HG03378 (cell line): ENCODE results near the gene MKX.

Experiments
- ATAC-seq: cut with Tn5 transposase; IDR thresholded peaks from one replicate; pipeline ENCODE4 v1.9.1; 2021; ENCODE audit warnings: mild to moderate bottlenecking, moderate library complexity; ENCODE audit not compliant: unreplicated experiment

MKX gene

DNA sequence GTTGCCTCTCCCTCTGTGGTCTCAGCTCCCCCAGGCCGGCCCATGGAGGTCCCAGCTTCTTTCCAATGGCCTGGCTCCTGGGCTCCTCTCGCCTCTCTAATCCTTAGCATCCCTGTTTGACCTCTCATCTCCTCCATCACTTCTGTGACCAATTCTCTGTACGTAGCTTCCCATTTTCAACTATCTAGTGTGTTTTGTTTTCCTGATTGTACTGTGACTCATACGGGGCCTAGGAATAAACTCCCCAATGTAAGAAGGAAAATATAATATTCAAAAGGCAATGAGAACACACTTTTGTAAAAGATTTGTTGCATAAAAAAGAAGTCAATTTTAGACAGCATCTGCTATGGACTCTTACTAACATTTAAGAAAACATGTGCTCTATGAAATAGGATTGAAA, 90.3 kb downstream of the MKX start:
- no peak for ATAC-seq

DNA sequence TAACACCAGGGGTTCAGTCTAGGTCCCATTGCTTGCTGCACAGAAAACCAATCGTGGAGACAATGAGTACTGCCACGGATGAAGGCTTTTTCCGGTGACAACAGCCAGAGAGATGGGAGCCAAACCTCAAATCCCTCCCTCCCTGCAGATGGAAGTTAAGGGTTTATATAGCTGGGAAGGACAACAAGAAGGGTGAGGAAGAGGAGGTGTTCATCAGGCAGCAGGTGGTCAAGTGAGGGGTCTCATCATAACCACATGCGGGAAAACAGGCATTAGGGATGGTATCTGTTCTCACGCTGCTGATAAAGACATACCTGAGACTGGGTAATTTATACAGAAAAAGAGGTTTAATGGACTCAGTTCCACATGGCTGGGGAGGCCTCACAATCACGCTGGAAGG, 91.3 kb downstream of the MKX start:
- ATAC-seq, result no peak

GRCh38 chr10:27646604-27647175, 98.9 kb downstream of the MKX start:
- no peak for ATAC-seq

DNA sequence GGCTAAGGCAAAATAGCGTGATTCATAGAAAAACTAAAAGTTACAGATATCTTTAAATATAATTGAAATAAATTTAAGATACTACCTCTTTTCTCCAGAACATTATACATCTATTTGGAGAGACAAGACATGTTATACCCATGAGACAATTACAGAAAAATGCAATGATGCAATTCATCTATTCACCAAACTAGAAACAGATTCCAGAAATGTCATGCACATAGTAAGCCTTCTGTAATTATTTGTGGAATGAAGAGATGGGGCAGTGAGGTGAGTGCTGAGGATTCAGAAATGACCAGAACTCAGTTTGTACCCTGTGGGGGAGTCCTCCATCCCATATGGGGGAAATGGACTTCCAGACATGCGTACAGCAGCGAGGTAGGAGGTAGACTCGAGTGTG, 99.4 kb downstream of the MKX start:
- no peak for ATAC-seq

GRCh38 chr10:27644307-27644939, 101.2 kb downstream of the MKX start:
- ATAC-seq, result no peak

GRCh38 chr10:27643301-27643700, 102.3 kb downstream of the MKX start:
- ATAC-seq, result no peak

GRCh38 chr10:27642023-27642589, 103.5 kb downstream of the MKX start:
- no peak for ATAC-seq

DNA sequence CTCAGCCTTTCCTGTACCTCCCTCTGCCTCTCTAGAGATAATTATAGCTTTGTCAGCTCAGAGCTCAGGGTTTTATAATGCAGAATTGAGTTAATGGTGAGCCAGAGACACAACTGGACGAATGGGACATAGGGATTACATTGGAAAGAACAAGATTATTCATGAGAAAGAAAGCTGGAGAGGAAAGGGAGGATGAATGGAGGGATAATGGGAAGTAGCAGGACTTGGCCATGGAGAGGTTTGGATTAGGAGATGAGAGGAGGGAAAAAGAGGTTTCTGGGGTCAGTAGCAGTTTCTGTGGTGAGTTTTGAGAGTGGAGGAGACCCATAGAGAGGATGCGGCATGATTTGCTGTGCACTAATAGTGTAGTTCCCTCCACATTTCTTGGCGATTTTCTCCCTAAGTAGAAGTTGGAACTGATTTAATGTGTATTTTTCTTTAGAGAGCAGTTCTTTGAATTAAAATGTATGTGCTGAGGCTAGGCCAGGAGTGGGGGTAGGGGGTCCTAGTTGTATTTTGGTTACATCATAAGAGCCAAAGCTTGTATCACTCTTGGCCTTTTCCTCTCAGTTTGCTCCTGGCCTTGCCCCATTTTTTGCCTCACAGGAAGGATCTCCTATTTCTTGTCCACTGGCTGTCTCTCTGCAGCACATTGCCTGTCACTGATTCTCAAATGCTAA, 107.4 kb downstream of the MKX start:
- no peak for ATAC-seq

- no peak for ATAC-seq
These were observed 108.0 kb downstream of the MKX start for GRCh38 chr10:27637601-27638000.

GRCh38 chr10:27636816-27637215, 108.8 kb downstream of the MKX start:
- ATAC-seq, result no peak

GRCh38 chr10:27635699-27636270, 109.8 kb downstream of the MKX start:
- no peak for ATAC-seq

GRCh38 chr10:27635290-27635689, 110.3 kb downstream of the MKX start:
- no peak for ATAC-seq

- no peak for ATAC-seq
These were observed 117.0 kb downstream of the MKX start for GRCh38 chr10:27628621-27629020.

DNA sequence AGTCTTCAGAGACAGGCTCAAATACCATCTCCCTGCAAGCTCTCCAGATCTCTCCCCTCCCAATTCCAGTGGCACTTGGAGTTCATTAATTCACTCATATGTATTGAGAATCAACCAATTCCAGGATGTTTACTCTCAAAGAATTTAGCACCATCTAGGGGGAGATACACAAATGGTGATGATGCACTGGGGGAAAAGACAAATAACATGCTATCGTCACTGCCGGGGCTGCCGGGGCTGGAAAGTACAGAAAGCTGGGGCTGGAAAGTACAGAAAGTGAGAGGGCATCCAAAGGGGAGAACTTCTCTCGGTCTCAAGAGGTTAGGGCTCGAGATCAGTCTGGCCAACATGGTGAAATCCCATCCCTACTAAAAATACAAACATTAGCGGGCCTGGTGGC, 118.7 kb downstream of the MKX start:
- no peak for ATAC-seq

- ATAC-seq, result no peak
These were observed 120.0 kb downstream of the MKX start for GRCh38 chr10:27625452-27626211.

DNA sequence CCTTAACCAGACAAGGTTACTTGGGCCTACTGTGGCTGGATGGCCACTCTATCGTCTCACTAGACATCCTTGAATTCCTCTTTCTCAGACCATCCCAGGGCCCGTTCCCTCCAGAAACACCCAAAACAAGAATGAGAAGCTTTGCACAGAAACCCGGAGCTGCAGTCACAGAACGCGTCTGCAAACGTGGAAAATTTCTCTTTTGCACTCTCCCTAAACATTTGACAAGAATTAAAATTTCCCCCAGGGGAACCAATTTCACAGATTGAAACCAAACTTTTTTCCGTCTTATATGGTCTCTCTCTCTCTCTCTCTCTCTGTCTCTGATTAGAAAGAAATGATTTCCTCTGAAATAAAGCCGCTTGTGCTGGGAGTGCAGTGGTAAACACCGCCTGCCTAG, 120.7 kb downstream of the MKX start:
- ATAC-seq, result no peak
